NOMO-1 treated with dmso at 0.1 percent for 144 hours (cell line): Measurements from ENCODE around the gene CHRNB2.

Experiments used
- DNase-seq: peaks from one replicate; lab custom pipeline; 2025; ENCODE audit not compliant: unreplicated experiment; lab: John Stamatoyannopoulos, UW

Gene CHRNB2

DNA sequence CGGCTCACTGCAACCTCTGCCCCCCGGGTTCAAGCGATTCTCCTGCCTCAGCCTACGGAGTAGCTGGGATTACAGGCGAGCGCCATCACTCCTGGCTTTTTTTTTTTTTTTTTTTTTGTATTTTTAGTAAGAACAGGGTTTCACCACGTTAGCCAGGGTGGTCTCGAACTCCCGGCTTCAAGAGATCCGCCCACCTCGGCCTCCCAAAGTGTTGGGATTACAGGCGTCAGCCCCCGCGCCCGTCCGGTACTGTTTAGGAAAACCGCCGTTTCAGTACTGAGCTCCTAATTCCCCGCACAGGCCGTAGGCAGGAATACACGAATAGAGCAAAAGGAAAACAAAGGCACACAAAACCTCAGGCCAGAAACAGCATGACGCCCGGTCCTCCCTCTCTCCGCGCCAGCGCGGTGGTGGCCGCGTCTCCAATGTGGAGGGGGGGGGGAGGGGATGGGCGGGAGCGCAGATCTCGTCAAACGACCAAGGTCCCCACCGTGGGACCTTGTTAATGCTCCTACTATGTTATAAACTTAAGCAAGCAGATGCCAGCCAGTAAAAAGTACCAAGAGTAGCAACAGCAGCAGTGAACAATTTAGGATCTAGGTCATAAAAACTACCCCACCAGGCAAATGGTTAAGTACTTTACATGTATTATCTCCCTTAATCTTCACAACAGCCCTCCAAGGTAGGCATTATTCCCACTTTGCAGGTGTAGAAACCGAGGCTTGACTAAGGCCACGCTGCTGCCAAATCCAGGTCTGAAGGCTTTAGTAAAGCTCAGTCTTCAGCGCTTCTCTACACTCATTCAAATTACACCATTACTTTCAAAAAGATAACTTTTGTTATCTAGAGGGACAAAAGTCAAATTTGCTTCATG, 41.1 kb downstream of the CHRNB2 start:
- no peak for DNase-seq

DNA sequence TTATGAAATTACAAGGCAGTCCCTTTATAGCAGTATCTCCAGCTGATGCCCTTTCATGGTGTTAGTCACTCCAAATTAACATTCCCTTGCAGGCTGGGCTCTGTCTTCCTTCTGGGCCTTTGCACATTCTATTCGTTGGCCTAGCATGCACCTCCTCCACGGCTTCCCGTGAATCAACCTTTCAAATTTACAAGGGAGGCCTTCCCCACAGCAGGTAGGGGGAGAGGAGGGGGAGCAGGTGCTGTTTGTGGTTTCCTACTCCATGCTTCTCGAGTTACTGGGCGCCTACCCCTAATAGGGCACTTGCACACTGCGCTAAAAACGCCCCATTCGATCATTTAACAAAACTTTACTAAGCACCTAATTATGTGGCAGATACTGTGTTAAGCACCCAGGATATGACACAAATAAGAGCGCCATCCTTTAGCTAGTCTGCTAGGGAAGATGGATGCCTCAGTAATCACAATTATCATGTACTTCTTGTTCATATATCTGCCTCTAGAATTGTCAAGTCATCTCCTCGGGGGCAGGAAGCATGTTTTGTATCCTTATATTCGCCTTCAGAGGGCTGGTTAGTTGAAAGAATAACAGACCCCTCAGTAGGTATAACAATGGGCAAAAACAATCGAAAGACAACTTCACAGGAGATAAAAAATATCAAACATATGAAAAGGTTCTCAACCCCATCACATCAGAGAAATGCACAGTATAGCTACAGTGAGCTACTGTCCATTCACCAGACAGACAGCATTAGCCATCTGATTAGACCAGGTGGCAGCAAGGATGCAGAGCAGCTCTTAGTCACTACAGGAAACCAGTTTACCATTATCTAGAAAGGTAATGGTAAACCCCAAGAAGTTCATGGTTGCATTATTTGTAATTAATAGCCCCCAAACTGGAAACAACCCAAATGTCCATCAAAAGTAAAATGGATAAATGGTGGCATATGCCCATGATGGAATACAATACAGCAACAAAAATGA, 42.1 kb downstream of the CHRNB2 start:
- no peak for DNase-seq

DNA sequence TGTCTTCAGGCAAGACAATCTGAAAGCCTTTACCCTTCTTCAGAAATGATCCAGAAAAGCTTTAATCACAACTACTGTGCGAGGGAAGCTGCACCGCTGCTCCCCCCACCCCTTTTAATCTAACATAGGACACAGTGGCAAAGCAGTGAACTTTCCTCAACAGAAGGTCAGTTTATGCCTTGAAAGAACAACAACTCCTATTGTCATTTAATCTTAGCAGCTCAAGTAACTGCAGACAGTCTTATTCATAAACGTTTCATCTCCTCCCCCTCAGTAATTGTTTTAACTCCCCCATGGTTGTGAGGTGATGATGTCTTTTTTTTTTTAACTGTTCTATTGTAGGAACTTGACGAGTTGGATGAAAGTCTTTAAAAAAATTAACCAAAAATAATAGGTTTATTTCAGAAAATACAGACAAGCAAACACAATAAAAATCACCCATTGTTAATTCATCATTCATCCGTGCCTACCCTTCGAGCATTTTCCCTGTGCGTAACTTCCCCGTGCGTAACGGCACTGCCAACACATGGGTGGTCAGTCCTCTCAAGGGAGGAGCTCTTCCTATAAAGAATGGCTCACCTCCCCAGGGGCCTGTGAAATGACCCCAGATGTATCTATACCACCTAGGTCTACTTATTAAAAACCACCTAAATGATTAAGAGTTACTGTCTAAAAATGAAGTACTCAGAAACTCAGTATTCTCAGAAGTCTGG, 43.7 kb downstream of the CHRNB2 start:
- no peak for DNase-seq

DNA sequence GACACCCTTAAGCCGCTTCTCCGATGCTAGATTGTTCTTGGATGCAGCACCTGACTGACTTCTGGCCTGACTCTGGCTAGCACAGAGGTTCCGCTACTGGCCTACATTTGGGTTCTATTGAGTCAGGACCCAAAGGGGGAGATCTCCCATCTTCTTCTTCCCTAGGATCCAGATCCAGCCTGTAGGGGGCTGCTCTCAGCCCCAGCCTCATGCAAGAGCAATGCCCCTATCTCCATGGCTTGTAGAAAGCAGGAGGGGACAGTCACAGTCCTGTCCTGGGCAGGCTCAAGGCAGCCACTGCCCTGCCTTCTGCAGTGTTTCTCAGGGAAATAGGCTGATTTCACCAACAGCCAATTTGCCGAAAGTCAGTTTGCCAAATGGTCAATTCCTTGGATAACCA, 46.7 kb downstream of the CHRNB2 start:
- no peak for DNase-seq

DNA sequence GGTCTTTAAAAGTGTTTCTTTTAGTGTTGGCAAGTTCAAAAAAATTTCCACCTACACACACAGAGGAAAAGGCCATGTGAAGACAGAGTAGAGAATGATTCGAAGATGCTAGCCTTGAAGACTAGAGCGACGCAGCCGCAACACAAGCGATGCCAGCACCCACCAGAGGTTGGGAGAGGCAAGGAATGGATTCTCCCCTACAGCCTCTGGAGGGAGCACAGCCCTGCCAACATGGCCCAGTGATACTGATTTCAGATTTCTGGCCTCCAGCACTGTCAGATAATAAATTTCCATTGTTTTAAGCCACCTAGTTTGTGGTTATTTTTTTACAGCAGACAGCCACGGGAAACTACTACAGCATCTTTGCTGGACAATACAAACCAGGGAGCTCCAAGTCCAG, 47.3 kb downstream of the CHRNB2 start:
- DNase-seq = no peak

DNA sequence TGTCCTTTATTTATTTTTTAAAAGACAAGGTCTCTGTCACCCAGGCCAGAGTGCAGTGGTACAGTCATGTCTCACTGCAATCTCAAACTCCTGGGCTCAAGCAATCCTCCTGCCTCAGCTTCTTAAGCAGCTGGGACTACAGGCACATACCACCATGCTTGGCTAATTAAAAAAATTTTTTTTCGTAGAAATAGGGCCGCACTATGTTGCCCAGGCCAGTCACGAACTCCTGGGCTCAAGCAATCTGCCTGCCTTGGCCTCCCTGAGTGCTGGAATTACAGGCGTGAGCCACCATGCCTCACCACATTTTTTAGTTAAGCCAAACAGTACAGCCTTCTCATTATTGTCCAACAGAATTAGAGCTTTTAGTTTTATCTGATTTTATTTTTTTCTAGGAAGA, 47.8 kb downstream of the CHRNB2 start:
- DNase-seq = no peak

DNA sequence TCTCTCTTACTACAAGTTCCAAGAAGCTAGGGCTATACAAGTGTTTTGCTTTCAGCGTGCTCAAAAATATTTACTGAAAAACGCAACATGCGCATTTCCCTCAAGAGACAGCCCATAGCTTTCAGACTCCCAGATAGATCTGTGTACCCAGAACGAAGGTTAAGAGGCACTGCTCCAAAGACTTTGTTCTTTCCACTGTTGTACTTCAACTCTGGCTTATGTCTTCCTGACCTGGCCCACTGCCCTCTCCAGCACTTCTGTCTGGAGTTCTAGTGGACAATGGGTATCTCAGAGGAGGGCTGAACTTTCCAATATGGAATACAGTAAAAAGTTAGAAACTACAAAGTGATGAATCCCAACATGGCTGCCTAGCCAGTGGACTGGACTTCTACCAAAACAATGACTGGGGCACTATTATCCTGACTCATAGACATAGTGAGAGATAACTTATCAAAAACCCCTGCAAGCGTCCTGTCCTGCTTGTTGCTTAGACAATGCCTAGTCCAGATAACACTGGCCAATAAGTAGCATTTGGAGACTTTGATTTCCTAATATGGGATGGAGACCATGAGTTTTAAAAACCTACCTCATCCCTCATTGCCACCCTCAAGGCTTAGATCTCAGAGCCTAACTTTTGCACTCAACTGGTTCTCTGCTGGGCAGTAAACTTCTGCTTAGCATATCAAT, 49.2 kb downstream of the CHRNB2 start:
- no peak for DNase-seq

DNA sequence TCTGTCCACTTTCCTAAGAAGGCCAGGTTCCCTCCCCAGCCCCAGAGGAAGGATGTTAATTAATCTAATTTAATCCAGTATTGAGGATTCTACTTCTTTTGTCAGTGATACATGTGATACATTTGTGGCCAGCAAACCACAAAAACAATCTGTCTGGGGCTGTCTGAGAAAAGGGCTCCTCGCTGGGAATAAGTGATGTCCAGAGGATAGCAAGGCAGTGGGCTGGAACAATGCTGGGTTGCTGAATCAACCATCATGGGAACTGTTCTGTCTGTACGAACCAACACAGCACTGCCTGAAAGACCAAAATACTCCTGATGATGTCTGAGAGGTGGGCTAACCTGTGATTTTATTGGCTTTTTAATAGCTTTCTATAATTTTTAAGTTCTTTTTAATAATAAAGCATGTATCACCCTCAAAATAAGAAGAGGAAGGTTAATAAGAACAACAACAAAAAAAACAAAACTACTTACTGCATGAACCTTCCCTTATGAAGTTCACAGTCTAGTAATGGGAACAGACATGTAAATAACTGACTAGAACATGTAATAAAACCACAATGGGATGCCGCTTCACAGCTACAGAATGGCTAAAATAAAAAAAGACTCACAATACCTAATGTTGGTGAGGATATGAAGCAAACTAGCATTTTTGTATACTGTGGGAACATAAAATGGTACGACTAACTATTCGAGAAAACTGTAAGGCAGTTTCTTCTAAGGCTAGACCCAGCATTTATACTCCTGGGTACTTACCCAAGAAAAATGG, 51.8 kb downstream of the CHRNB2 start:
- DNase-seq = no peak

DNA sequence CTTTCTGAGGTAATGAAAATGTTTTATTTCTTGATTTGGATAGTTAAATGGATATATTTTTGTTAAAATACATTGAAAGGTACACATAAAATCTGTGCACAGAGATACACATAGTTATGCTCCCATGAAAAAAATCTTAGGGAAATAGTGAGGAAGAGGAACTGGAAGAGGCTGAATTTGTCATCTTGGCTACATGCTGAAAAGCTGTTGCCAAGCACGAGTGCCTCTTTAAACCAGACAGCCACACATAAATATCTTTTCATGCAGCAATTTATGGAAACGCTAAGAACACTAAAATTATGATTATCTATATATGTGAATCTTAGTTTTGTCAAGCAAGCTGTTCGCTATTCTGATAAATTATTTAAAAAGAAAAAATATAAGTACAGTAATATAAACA, 53.2 kb downstream of the CHRNB2 start:
- no peak for DNase-seq

DNA sequence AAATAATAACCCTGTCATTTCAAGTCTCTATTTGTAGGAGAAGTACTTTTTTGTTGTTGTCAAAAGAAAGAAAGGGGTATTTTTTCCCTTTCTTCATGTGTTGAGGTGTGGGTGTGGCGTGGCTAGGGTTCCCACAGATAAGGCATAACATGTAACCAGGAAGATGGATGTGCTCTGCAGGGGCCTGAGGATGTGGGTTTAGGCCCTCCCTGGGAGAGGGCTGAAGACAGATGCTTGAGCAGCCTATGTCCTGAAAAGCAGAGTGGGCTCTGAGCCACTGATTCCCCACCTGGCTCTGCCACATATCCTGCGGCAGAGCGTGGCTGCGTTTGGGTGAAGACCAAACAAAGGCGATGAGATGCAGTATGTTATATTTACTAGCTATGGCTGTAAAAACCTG, 54.3 kb downstream of the CHRNB2 start:
- DNase-seq = no peak

DNA sequence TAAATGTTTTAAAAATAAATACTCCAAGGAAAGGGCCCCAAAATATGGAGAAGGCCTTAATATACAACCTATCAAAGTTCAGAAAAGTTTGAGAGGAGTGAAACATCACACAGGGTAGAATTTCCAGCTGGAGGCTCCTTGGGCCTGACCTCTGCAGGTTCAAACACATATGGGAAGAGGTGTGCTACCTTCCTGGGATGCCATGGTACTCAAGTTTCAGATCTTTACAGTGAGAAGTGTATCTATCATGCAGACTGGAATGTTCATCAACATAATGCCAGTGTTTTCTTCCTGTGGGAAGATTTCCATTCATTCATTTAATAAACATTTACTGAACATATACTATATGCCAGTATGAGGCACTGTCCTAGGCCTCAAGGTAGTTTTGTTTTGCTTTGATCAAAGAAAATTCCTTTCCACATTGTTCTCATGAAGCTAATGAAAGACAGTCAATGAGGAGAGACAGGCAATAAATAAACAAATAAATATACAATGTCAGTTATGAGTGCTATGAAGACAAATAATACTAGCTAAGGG, 55.0 kb downstream of the CHRNB2 start:
- DNase-seq = no peak

DNA sequence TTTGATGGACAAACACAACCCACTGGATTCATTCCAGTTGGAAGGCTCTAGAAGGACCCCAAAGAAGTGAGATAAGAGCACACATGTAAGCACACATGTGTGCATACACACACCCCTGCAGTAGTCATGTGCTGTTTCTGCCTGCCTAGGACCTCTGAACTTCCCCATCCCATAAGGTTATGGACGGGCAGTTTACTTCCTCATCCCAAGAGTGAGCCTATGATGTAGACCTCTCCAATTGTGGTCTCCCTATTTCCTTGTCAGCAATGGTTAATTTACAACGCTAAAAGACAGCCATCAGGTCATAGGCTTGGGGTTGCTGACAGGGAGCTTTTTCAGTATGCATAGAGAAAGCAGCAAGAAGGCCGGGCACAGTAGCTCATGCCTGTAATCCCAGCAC, 55.8 kb downstream of the CHRNB2 start:
- peak; percentile 84 for DNase-seq

DNA sequence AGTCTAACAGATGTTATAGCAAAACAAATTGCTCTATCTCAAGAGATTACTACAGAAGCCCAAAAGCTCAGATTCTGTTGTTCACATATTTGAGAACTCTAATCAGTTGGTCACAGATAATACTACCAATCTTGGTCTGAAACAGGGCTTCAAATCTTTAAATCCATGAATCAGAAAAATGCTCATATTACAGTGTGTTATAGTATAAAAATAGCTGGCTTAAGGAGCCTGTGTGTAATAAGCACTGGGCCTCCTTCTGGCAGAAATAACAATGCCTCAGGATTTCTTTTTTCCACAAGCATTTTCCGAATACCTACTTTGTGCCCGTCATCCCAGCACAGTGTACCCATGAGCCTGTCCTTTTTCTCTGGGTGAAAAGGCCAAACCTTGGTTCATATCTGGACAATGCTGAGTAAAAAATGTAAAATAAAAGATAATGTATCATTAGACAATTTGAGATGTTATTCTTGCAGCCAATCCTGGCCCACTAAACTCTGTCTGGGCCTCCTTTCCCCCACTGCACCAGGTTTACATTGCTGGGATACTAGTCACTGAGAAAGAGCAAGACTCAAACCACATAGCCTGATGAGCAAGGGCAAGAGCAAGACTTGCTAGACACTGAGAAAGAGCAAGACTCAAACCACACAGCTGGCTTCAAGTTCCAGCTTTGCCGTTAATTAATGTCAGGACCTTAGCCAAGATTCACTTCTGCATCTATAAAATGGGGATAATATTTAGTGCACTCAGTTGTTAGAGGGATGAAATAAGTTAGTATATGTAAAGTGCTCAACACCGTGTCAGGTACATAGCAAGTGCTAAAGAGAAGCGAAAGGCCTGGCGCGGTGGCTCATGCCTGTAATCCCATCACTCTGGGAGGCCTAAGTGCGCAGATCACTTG, 57.4 kb downstream of the CHRNB2 start:
- no peak for DNase-seq

DNA sequence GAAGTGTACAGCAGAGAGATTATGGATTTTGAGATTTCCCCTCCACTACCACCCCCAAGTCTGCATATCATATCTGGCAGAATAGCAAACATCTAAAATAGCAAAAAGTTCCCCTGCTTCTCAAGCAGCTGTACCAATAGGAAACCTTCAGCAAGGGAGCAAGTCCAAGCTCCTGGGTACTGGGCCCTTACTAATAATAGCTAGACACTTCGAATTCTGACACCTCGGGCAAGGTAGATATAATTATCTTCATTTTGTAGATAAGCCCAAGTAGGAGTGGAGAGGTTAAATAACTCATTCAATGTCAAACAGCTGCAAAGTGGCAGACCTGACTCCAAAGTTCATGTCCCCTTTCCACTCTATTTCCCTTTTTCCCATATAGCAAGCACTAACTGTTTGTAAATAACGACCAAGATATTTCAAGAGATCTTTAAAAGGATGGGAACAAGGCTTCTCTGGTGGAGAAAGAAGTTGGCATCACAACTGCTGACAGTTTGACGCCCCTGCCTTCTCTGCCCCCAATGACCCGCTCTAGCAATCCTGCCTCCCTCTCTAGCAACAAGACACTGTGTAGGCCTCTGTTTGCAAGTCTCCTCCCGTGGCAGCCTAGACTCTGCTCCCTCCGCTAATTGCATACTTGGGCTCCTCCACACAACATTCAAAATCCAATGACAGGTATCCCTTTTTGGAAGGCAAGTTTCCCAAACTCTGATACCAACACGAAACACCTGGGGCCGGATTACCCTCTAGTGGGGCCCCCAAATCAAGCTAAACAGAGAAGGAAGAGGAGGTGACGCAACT, 59.1 kb downstream of the CHRNB2 start:
- DNase-seq = peak; percentile 39

DNA sequence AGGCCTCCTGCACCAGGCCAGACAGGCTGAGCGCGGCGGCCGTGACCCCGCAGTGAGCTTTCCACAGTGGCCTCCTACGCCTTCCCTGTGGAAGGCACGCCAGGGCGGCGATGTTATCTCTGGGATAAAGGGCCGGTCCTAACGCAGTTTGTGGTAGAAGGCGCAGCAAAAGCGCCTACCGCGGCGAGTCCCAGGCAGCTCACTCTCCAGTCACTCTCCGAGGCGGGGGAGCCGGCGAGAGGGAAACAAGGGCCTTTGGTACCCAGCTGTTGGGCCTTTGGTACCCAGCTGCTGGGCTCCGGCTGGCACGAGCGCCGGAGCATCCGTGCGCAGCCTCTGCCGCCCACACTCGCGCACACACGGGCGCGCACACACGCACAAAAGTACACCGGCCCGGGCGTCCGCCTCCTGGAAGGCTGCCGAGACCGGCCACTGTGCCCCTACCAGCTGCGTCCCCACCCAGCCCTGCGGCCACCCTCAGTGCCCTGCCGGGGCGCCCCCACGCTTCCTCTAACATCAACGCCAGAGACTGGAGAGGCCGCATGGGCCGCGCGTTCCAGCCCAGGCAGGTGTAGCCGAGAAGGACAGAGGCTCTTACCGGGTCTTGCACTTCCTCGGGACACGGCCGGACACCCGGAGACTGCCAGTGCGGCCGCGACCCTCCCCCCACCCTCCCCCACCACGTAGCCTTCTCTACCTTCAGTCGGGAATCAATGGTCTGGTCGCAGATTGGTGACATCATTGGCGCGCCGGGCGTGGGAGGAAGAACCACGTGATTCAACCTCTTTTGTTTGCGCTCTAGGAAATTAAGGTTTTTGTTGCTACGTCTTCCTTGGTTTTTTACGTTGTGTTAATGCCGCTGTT, 59.9 kb downstream of the CHRNB2 start:
- DNase-seq = peak; percentile 67

DNA sequence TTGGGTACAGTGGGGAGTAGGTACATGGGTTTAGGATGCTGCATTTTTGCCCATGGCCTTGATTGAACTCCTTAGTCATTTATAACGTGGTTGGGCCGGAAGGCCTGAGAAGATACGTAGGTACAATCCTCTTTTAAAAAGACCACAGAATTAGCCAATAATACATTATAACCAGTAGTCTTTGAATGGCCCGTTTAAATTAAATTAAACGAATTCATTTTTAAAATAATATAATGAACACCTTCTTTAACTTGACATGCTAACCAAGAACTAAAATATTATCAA, 60.5 kb downstream of the CHRNB2 start:
- DNase-seq = no peak

DNA sequence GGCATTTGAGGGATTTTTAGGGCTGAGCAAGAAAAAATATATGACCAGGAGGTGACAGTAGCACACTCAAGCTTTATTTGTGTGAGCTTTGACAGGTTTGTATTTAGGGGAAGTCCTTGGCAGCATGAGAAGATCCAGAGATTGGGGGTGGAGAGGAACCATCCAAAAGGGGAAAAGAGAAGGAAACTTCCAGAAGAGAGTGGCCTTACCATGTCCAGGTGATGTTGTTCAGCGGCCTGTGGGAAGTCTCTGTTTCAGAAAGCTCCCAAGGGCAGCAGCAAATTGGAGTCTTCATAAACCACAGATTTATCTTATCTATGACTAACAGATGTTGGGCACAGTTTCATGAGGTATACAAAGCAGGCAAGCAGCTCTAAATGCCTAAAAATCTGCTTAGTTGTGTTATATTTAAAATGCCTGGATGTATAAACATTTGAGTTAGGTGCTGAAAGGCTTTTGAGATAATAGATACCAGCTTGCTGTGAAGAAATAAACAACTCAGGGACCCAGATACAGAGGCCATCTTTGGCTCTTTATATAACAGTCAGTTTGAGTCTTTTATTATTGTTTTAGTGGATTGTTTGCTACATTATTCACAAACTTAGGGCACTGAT, 61.6 kb downstream of the CHRNB2 start:
- no peak for DNase-seq
